ENCODE data around the gene RPL29.

Gene RPL29

DNA sequence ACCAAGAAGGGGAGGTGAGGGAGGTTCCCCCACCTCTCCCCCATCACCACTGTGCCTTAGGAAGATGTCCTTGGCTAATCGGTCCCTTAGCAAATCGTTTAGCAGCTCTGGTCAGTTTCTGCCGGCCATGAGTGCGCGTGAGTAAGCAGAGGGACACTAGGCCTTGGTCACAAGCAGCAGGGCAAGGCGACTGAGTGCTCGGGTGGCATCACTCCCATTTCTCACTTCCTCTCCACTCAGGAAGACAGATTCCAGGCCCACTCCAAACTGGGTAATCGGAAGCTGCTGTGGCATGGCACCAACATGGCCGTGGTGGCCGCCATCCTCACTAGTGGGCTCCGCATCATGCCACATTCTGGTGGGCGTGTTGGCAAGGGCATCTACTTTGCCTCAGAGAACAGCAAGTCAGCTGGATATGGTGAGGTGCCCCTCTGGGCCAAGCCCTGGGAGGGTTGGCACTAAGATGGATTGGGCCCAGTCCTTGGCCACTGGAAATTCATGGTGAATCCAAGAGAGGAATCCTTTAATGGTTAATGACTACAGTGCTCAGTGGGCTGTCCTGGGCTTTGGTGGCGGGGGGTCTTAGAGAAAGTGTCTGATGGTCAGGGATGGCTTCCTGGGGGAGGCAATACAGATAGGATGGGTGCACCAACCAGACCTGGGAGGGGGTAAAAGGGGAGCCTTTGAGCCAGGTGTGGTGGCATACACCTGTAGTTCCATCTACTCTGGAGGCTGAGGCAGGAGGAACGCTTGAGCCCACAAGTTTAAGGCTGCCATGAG is 49.6 kb downstream of the RPL29 start:
- DNase-seq (ENCODE audit: low read depth in 2 of 2): no peak

DNA sequence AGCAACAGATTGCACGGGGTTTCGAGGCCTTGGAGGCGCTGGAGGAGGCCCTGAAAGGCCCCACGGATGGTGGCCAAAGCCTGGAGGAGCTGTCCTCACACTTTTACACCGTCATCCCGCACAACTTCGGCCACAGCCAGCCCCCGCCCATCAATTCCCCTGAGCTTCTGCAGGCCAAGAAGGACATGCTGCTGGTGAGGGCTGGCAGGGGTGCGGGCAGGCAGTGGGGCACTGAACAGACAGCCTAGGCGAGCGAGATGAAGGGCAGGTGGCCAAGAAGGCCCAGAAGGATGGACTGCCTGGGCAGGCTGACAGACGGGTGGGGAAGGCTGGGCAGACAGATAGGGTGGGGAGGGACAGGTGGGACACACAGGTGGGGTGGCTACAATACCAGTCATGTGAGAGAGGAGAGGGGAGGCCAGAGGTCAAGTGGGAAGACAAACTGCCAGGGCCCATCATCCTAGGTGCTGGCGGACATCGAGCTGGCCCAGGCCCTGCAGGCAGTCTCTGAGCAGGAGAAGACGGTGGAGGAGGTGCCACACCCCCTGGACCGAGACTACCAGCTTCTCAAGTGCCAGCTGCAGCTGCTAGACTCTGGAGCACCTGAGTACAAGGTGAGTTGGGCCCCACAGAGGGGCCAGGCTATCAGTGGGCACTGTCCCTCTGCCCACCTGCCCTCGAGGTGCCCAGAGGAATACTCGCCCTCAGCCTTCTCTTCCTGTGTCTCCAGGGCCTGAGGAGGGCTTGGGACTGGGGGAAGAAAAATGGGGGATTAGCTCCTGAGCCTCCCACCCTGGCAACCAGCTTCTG is 50.5 kb downstream of the RPL29 start:
- no peak for DNase-seq (ENCODE audit: low read depth in 2 of 2)

DNA sequence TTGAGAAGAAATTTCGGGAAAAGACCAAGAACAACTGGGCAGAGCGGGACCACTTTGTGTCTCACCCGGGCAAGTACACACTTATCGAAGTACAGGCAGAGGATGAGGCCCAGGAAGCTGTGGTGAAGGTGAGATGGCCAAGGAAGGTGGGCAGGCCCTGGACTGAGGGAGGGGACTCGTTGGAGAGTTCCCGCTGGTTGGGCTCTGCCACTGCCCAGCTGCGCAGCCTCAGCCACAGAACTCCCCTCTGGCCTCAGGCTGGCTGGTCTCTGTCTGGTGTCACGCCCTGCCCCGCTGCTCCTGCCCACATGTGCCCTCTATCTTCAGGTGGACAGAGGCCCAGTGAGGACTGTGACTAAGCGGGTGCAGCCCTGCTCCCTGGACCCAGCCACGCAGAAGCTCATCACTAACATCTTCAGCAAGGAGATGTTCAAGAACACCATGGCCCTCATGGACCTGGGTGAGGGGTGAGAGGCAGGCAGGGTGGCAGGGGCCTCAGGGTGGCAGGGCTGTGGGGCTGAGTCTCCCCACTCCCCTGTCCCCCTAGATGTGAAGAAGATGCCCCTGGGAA is 51.2 kb downstream of the RPL29 start:
- DNase-seq (ENCODE audit: low read depth in 2 of 2): no peak
